MCF 10A (cell line): Measurements from ENCODE around the gene DUSP7. TPM values are rescaled to one million over a fixed set of nuclear protein-coding genes. Genes with fewer than 3 reads are reported as not detected.

Experiments used
- BruUV-seq: library from RNA; stranded (reverse); fragments of 400-500 nt; replicated peaks from 2 replicates; lab custom pipeline; 2021; lab: Mats Ljungman, UMichigan
- CTCF ChIA-PET: fragments of 300-600 bp; sonication (Branson Sonifier 250); formaldehyde crosslinking; extraction: SDS; loops from one replicate; lab custom pipeline; 2021; ENCODE audit warnings: antibody characterized with exemption, inconsistent platforms; lab: Yijun Ruan, JAX
- POLR2A ChIA-PET: fragments of 300-600, 350-650 bp; sonication (Branson Sonifier 250); formaldehyde crosslinking; extraction: SDS; loops from one replicate; lab custom pipeline; 2020; ENCODE audit warnings: antibody characterized with exemption, inconsistent platforms; lab: Yijun Ruan, JAX
- DNase-seq: peaks from one replicate; pipeline ENCODE4 v3.0.0-alpha.2; 2018; ENCODE audit not compliant: unreplicated experiment
- H3K27ac Mint-ChIP-seq: one replicate; pipeline ENCODE4 v1.8.0; 2022; ENCODE audit warnings: mild to moderate bottlenecking, low read depth, mixed read lengths; ENCODE audit not compliant: unreplicated experiment
- H3K27me3 Mint-ChIP-seq: one replicate; pipeline ENCODE4 v1.8.0; 2022; ENCODE audit warnings: mixed read lengths; ENCODE audit not compliant: insufficient read depth, unreplicated experiment
- H3K36me3 Mint-ChIP-seq: one replicate; pipeline ENCODE4 v1.8.0; 2022; ENCODE audit warnings: mild to moderate bottlenecking, moderate library complexity, mixed read lengths; ENCODE audit not compliant: insufficient read depth, unreplicated experiment
- H3K4me1 Mint-ChIP-seq: one replicate; pipeline ENCODE4 v1.8.0; 2022; ENCODE audit warnings: mixed read lengths; ENCODE audit not compliant: insufficient read depth, unreplicated experiment
- H3K4me3 Mint-ChIP-seq: one replicate; pipeline ENCODE4 v1.8.0; 2022; ENCODE audit warnings: mild to moderate bottlenecking, moderate library complexity, mixed read lengths; ENCODE audit not compliant: unreplicated experiment
- H3K9me3 Mint-ChIP-seq: one replicate; pipeline ENCODE4 v1.8.0; 2022; ENCODE audit warnings: mixed read lengths; ENCODE audit not compliant: unreplicated experiment
- CTCF ChIP-seq: fragments of 200-600 bp; IDR thresholded peaks from one replicate; pipeline ENCODE4 v1.8.0; 2022; ENCODE audit warnings: antibody characterized with exemption, mild to moderate bottlenecking; ENCODE audit not compliant: unreplicated experiment
- intact Hi-C: fragments of 100-400 bp; cut with micrococcal nuclease; formaldehyde crosslinking; loops from 2 replicates; pipeline ENCODE4 v1.14.1; 2022
- total RNA-seq: library from RNA; stranded (reverse); gene quantifications from 2 replicates; pipeline ENCODE4 v1.2.3, GENCODE V29; 2022

The DUSP7 gene
- total RNA-seq, 1 experiment from 2014 or later = 69.1 TPM

DNA sequence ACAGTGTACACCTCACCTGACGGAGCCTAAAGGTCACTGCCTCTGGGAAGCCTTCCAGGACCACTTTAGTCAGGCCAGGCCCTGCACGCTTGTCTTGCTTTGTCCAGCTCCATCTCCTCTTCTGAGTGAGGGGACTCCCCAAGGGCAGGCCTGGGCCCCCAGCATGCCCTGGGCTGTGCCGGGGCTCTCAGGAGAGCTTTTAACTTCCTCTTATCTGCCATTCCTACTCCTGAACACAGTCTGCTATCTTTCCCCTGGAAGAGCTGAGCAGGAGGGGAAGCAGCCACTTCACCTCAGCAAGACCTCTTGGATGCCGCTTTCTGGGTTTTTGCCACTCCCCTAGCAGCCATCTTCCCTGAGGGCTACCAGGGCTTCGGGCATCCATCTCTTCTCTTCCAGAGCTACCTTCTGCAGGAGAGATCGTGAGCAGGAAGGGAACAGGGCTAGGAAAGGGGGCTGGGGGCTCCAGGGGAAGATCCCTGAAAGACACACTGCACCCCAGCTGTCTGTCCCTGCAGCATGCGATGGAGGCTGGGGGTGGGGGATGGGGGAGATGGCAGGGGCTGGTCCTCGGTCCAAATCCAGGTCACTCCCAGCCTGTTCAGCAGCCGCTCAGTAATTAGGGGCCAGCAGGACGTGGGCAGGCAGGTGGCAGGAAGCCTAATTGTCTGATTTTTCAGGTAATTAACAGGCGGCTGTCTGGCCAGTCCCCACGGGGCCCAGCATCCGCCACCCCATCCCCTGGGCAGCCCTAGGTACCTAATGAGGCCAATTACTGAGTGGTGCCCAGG, 40.7 kb downstream of the DUSP7 start:
- H3K27me3 Mint-ChIP-seq = no peaks in the 10 kb centered on the region
- H3K4me3 Mint-ChIP-seq = no peak overlapping the region
- POLR2A ChIA-PET = interaction anchor here (1.2 kb wide), 1 partner anchor 37 kb away, joined by 4 read pairs; no protein-coding TSS in a partner anchor
- intact Hi-C loops = no loop called here
- H3K9me3 Mint-ChIP-seq = no peaks in the 10 kb centered on the region
- no peak for DNase-seq
- CTCF ChIA-PET = interaction anchor here (0.6 to 3.1 kb wide), 9 partner anchors 14 to 323 kb away, joined by 3 to 16 read pairs (median 3); no protein-coding TSS in a partner anchor
- H3K4me1 Mint-ChIP-seq = no peaks in the 10 kb centered on the region
- no peaks in the 10 kb centered on the region for H3K36me3 Mint-ChIP-seq
- no TSS peak for BruUV-seq
- no peak for TF ChIP-seq CTCF
- H3K27ac Mint-ChIP-seq = no peak overlapping the region

DNA sequence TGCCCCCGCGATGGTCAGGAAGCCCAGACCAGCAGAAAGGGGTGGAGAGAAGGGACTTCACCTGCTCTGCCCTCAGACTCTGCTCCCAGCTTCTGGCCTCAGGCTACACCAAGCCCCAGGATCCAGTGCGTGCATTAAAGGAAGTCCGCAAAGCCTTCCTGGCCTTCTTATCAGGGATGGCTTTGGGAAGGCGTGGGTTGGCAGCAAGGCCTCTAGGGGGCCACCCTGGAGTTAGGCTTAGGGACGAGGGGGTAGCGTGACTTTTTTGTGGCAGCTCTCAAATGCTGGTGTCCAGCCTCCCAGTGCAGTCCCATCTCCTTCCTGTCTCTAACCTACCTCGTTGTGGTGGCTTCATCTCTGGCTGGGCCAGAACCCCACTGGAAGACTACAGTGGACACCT, 41.8 kb downstream of the DUSP7 start:
- DNase-seq = no peak
- no peaks in the 10 kb centered on the region for H3K27me3 Mint-ChIP-seq
- no peak overlapping the region for H3K4me3 Mint-ChIP-seq
- H3K36me3 Mint-ChIP-seq = no peaks in the 10 kb centered on the region
- no TSS peak for BruUV-seq
- intact Hi-C loops = no loop called here
- no peak for TF ChIP-seq CTCF
- no peak overlapping the region for H3K27ac Mint-ChIP-seq
- POLR2A ChIA-PET = interaction anchor here (1.1 to 1.2 kb wide), 2 partner anchors 32 to 38 kb away, joined by 3 to 4 read pairs; no protein-coding TSS in a partner anchor
- CTCF ChIA-PET = interaction anchor here (0.6 to 3.1 kb wide), 5 partner anchors 13 to 128 kb away, joined by 3 to 16 read pairs (median 4); no protein-coding TSS in a partner anchor
- no peaks in the 10 kb centered on the region for H3K4me1 Mint-ChIP-seq
- peaks cover 7% of the 10 kb centered on the region for H3K9me3 Mint-ChIP-seq

GRCh38 chr3:52013802-52014598, 42.4 kb downstream of the DUSP7 start:
- no TSS peak for BruUV-seq
- no peak overlapping the region for H3K27ac Mint-ChIP-seq
- POLR2A ChIA-PET = interaction anchor here (1.1 to 1.3 kb wide), 2 partner anchors 32 to 33 kb away, joined by 3 to 4 read pairs; no protein-coding TSS in a partner anchor
- no peak for TF ChIP-seq CTCF
- H3K27me3 Mint-ChIP-seq = no peaks in the 10 kb centered on the region
- CTCF ChIA-PET = interaction anchor here (0.6 to 3.1 kb wide), 7 partner anchors 12 to 184 kb away, joined by 3 to 16 read pairs (median 4); partner anchors contain the start of gene DUSP7
- H3K4me3 Mint-ChIP-seq = no peak overlapping the region
- peaks cover 7% of the 10 kb centered on the region for H3K9me3 Mint-ChIP-seq
- intact Hi-C loops = no loop called here
- no peak for DNase-seq
- H3K36me3 Mint-ChIP-seq = no peaks in the 10 kb centered on the region
- H3K4me1 Mint-ChIP-seq = no peaks in the 10 kb centered on the region
